SK-N-SH treated with all-trans-retinoic acid at 6 μM for 48 hours (cell line): Measurements from ENCODE around the gene MAPK1IP1L.
A peak's percentile ranks its signal among the peaks of the same experiment; 100 is the strongest.

ENCODE experiments used
- ATAC-seq: fragments of 200-7000 bp; cut with Tn5 transposase; 3 replicates; pipeline ENCODE4 v1.9.1; 2020; ENCODE audit warnings: mild to moderate bottlenecking, moderate library complexity
- ARNTL ChIP-seq: fragments of 450-650 bp; formaldehyde crosslinking; IDR thresholded peaks from 2 replicates; pipeline ENCODE4 v1.5.0; 2020; ENCODE audit warnings: low read depth, mild to moderate bottlenecking, moderate library complexity, borderline replicate concordance
- BACH2 ChIP-seq: fragments of 250-450 bp; sonication (Bioruptor Pico); IDR thresholded peaks from 2 replicates; pipeline ENCODE4 v1.9.0; 2021; ENCODE audit warnings: mild to moderate bottlenecking, borderline replicate concordance
- CREB5 ChIP-seq: fragments of 250-450 bp; sonication (Bioruptor Pico); IDR thresholded peaks from 2 replicates; pipeline ENCODE4 v1.5.1; 2020; ENCODE audit warnings: low read depth, mild to moderate bottlenecking, moderate library complexity
- CSDC2 ChIP-seq: fragments of 250-450 bp; sonication (Bioruptor Pico); IDR thresholded peaks from 2 replicates; pipeline ENCODE4 v1.5.0; 2020; ENCODE audit warnings: mild to moderate bottlenecking, moderate library complexity
- CSRNP3 ChIP-seq: fragments of 250-450 bp; sonication (Bioruptor Pico); IDR thresholded peaks from 2 replicates; pipeline ENCODE4 v1.5.1; 2021; ENCODE audit warnings: mild to moderate bottlenecking, moderate library complexity
- ESRRG ChIP-seq: fragments of 250-450 bp; sonication (Bioruptor Pico); IDR thresholded peaks from 2 replicates; pipeline ENCODE4 v1.6.1; 2021; ENCODE audit warnings: mild to moderate bottlenecking
- GLIS3 ChIP-seq: fragments of 250-450 bp; sonication (Bioruptor Pico); IDR thresholded peaks from 2 replicates; pipeline ENCODE4 v1.5.0; 2020; ENCODE audit warnings: mild to moderate bottlenecking, moderate library complexity
- ISL1 ChIP-seq: fragments of 250-450 bp; sonication (Bioruptor Pico); IDR thresholded peaks from 2 replicates; pipeline ENCODE4 v2.1.2; 2022; ENCODE audit warnings: mild to moderate bottlenecking, moderate library complexity
- OSR1 ChIP-seq: fragments of 250-450 bp; sonication (Bioruptor Pico); IDR thresholded peaks from 2 replicates; pipeline ENCODE4 v1.8.0; 2022; ENCODE audit warnings: moderate library complexity, mild to moderate bottlenecking, inconsistent platforms
- PATZ1 ChIP-seq: fragments of 250-450 bp; sonication (Bioruptor Pico); IDR thresholded peaks from 2 replicates; pipeline ENCODE4 v1.8.0; 2020; ENCODE audit warnings: mild to moderate bottlenecking, moderate library complexity, borderline replicate concordance
- POU6F1 ChIP-seq: fragments of 250-450 bp; sonication (Bioruptor Pico); IDR thresholded peaks from 2 replicates; pipeline ENCODE4 v1.8.0; 2021; ENCODE audit warnings: low read depth, mild to moderate bottlenecking, moderate library complexity, borderline replicate concordance
- PPARA ChIP-seq: fragments of 250-450 bp; sonication (Bioruptor Pico); IDR thresholded peaks from 2 replicates; pipeline ENCODE4 v1.5.0; 2020; ENCODE audit warnings: mild to moderate bottlenecking, borderline replicate concordance
- RARB ChIP-seq: fragments of 250-450 bp; sonication (Bioruptor Pico); IDR thresholded peaks from 2 replicates; pipeline ENCODE4 v1.8.0; 2021; ENCODE audit warnings: mild to moderate bottlenecking, moderate library complexity
- SNAI2 ChIP-seq: fragments of 250-450 bp; sonication (Bioruptor Pico); IDR thresholded peaks from 2 replicates; pipeline ENCODE4 v1.5.0; 2020; ENCODE audit warnings: mild to moderate bottlenecking, moderate library complexity
- TCF4 ChIP-seq: fragments of 250-450 bp; sonication (Bioruptor Pico); IDR thresholded peaks from 2 replicates; pipeline ENCODE4 v1.8.0; 2021; ENCODE audit warnings: mild to moderate bottlenecking, moderate library complexity, borderline replicate concordance
- TOX ChIP-seq: fragments of 250-450 bp; sonication (Bioruptor Pico); IDR thresholded peaks from 2 replicates; pipeline ENCODE4 v1.8.0; 2021; ENCODE audit warnings: mild to moderate bottlenecking, moderate library complexity, borderline replicate concordance
- TSHZ2 ChIP-seq: fragments of 250-450 bp; sonication (Bioruptor Pico); IDR thresholded peaks from 2 replicates; pipeline ENCODE4 v1.5.0; 2020; ENCODE audit warnings: mild to moderate bottlenecking, moderate library complexity
- ZC3H10 ChIP-seq: fragments of 250-450 bp; sonication (Bioruptor Pico); IDR thresholded peaks from 2 replicates; pipeline ENCODE4 v1.5.1; 2021; ENCODE audit warnings: mild to moderate bottlenecking, moderate library complexity
- ZFP3 ChIP-seq: fragments of 250-450 bp; sonication (Bioruptor Pico); IDR thresholded peaks from 2 replicates; pipeline ENCODE4 v1.5.0; 2020; ENCODE audit warnings: mild to moderate bottlenecking, moderate library complexity
- ZFP30 ChIP-seq: fragments of 450-650 bp; formaldehyde crosslinking; IDR thresholded peaks from 2 replicates; pipeline ENCODE4 v1.5.0; 2022; ENCODE audit warnings: mild to moderate bottlenecking, moderate library complexity
- ZNF565 ChIP-seq: fragments of 450-650 bp; formaldehyde crosslinking; conservative IDR thresholded peaks from 2 replicates; pipeline ENCODE4 v1.5.0; 2020; ENCODE audit warnings: low read depth, mild to moderate bottlenecking, moderate library complexity
- ZNF70 ChIP-seq: fragments of 450-650 bp; formaldehyde crosslinking; IDR thresholded peaks from 2 replicates; pipeline ENCODE4 v1.5.0; 2020; ENCODE audit warnings: mild to moderate bottlenecking, moderate library complexity
- ZNF8 ChIP-seq: fragments of 450-650 bp; formaldehyde crosslinking; IDR thresholded peaks from 2 replicates; pipeline ENCODE4 v1.5.0; 2020; ENCODE audit warnings: mild to moderate bottlenecking, moderate library complexity

The MAPK1IP1L gene

GRCh38 chr14:55105991-55106390 is 54.5 kb downstream of the MAPK1IP1L start:
- TF ChIP-seq ZNF8 (CRISPR knock-in tag) (no peak), CREB5 (CRISPR knock-in tag) (no peak), TCF4 (no peak), PATZ1 (no peak), SNAI2 (CRISPR knock-in tag) (no peak), CSDC2 (CRISPR knock-in tag) (no peak), GLIS3 (CRISPR knock-in tag) (no peak), RARB (CRISPR knock-in tag) (no peak), ZFP3 (CRISPR knock-in tag) (no peak), TSHZ2 (CRISPR knock-in tag) (no peak)
- no peak for ATAC-seq

- ATAC-seq = peak; percentile 81
- TF ChIP-seq ISL1 (peak; percentile 37; the same call in 1 of the 2 replicates), BACH2 (CRISPR knock-in tag) (no peak), ZNF70 (no peak), ZNF565 (CRISPR knock-in tag) (no peak), TSHZ2 (CRISPR knock-in tag) (0 out of 2 replicates have a peak, but pooled peaks have one; percentile 32), SNAI2 (CRISPR knock-in tag) (peak; percentile 81), ZNF8 (CRISPR knock-in tag) (no peak), ZFP30 (CRISPR knock-in tag) (no peak), ZC3H10 (peak; percentile 42; the same call in 1 of the 2 replicates), ESRRG (CRISPR knock-in tag) (no peak), GLIS3 (CRISPR knock-in tag) (no peak), PPARA (CRISPR knock-in tag) (no peak), OSR1 (peak; percentile 88), CSRNP3 (CRISPR knock-in tag) (no peak), TOX (no peak), RARB (CRISPR knock-in tag) (no peak), CSDC2 (CRISPR knock-in tag) (0 out of 2 replicates have a peak, but pooled peaks have one; percentile 37), CREB5 (CRISPR knock-in tag) (no peak), POU6F1 (CRISPR knock-in tag) (no peak), ZFP3 (CRISPR knock-in tag) (0 out of 2 replicates have a peak, but pooled peaks have one; percentile 50), ARNTL (CRISPR knock-in tag) (peak; percentile 64; the same call in 1 of the 2 replicates), TCF4 (no peak)
Observed at GRCh38 chr14:55107766-55108554, 56.5 kb downstream of the MAPK1IP1L start.
